LNCaP clone FGC (cell line): ENCODE measurements around the gene ZDHHC3.
A peak's percentile ranks its signal among the peaks of the same experiment; 100 is the strongest.

Source experiments
- DNase-seq: peaks from one replicate; pipeline ENCODE4 v3.0.0-alpha.2; 2011; ENCODE audit warnings: low read depth
- H3K4me3 ChIP-seq: 2 replicates; pipeline ENCODE4 v1.5.1; 2011; ENCODE audit warnings: mild to moderate bottlenecking, low read depth, low read length, control low read depth
- TF ChIP-seq, protein P1 (sequence below): IDR thresholded peaks from 2 replicates; pipeline ENCODE4 v1.5.1; 2012; ENCODE audit warnings: mild to moderate bottlenecking; ENCODE audit not compliant: control insufficient read depth, insufficient read depth; ENCODE audit errors: extremely low read depth

ZDHHC3 gene

DNA sequence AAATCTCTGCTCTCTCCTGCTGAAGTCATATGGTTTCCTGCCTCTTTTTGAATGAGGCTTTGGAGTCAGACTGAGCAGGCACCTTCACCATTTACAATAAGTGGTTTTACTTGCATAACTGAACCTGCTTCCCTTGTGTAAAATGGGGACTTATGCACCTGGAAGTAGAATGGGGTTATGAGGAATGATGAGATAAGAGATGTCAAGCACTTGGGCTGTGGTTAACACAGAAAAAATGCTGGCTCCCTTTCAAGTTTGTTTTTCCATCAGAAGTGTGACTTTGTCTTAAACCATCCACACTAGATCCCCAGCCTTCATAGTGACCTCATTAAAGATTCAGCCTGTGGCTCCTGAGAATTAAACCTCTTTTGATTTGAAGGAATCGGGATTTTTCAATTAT, 5.2 kb upstream of the ZDHHC3 start:
- no peak for DNase-seq
- H3K4me3 ChIP-seq: no peak overlapping the region
- TF ChIP-seq, protein P1, sequence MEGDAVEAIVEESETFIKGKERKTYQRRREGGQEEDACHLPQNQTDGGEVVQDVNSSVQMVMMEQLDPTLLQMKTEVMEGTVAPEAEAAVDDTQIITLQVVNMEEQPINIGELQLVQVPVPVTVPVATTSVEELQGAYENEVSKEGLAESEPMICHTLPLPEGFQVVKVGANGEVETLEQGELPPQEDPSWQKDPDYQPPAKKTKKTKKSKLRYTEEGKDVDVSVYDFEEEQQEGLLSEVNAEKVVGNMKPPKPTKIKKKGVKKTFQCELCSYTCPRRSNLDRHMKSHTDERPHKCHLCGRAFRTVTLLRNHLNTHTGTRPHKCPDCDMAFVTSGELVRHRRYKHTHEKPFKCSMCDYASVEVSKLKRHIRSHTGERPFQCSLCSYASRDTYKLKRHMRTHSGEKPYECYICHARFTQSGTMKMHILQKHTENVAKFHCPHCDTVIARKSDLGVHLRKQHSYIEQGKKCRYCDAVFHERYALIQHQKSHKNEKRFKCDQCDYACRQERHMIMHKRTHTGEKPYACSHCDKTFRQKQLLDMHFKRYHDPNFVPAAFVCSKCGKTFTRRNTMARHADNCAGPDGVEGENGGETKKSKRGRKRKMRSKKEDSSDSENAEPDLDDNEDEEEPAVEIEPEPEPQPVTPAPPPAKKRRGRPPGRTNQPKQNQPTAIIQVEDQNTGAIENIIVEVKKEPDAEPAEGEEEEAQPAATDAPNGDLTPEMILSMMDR: no peak

DNA sequence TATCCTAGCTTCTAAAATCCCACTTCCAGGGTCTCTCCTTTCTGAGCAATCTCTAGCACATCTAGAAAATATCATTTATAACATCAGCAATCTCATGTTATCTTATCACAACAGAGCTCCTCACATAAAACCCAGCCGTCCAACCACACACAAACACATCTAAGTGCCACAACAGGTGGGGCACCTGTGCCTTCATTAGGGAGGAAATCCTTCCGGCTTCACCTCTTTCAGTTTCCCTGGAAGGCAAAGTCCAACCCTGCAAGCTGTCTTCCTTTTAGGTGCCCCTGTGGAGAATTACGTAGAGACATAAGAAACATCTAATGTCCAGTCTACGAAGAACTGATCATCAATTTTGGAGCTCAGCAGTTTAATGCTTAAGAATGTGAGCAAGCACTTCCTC, 1.6 kb downstream of the ZDHHC3 start:
- TF ChIP-seq, protein P1: no peak
- peak overlapping the region; percentile 94 for H3K4me3 ChIP-seq

DNA sequence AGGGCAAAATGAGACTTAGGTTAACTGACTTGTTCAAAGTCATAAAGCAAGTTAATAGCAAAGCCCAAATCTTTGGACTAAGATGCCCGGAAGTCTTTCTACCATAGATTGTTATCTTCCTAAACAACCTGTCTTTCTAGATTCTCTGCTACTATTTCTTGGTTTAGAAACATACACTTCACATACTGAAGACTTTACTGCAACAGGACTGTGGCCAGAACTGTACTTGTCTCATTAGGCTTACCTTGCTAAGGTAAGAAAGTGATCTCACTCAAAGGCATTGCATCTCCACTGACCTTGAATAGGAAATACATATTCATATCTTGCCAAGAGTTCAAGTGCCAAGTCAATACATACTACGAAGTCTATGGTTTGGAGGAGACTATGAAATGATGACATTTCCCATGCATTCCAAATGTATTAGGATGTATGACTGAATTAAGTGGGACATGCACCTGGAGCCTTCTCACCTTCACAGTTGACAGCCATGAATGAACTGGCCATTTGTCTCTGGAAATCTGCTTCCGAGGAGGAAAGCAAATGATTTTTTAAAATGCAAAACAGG, 5.0 kb downstream of the ZDHHC3 start:
- TF ChIP-seq, protein P1: no peak
- 0 out of 2 replicates have a peak overlapping the region, but pooled peaks have one; percentile 3 for H3K4me3 ChIP-seq
- peak; percentile 95 for DNase-seq

More for the DNA sequence above, 1.6 kb downstream of the ZDHHC3 start:
- DNase-seq: no peak

DNA sequence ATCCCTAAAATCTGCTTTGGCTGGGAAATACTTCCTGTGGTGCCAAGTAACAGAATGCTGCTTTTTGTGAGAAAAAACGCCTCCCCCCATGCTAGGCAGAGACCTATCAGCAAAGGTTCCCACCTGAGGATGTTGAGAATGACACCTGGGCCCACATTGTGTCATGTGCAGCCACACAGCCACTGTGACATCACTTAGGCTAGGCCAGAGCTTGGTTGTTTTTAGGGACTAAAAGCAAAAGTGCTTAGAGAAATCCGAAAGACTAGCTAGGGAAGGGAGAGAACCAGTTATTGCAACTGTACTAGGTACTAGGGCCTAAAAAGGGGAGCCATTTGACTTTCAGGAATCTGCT, 6.2 kb downstream of the ZDHHC3 start:
- DNase-seq: no peak
- H3K4me3 ChIP-seq: no peak overlapping the region
- TF ChIP-seq, protein P1: no peak

DNA sequence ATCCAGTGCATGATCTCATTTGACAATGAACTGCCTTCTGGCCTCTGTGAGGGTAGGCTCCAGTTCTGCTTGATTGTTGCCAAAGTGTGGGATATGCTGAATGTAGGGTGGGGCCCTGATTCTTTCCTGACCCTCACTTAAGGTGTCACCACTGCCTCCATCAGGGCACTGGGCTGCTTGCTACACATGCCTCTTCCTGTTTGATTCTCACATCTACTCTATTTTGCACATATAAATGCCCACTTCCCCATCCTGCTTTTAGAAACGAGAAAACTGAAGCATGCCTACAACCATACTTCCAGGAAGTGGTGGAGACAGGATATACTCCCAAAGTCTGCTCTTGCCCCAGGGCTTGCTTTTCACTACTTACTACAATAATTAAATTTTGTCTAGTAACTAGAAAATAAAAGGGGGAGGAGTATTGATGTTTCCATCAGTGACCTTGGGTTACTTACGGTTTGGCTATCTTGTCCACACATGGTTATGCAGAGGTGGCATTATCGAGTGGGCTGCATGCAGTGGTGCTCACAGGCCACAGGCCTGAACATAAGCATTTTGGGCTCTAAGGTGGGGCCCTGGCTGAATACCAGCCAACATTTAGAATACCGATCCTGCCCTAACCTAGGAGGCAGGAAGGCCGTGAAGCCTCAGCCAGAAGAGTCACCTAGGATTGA, 6.7 kb downstream of the ZDHHC3 start:
- no peak overlapping the region for H3K4me3 ChIP-seq
- no peak for DNase-seq
- TF ChIP-seq, protein P1: no peak

DNA sequence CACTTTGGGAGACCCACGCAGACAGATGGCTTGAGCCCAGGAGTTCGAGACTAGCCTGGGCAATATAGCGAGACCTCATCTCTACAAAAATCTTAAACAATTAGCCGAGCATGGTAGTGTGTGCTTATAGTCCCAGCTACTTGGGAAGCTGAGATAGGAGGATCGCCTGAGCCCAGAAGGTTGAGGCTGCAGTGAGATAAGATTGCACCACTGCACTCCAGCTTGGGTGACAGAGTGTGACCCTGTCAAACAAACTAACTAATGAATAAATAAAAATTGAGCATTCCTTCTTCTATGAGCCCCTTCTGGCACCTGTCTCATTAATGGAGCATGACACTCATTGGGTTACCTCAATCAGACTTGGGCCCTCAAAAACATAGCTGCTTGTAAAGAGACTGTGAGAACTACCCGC, 7.5 kb downstream of the ZDHHC3 start:
- H3K4me3 ChIP-seq: no peak overlapping the region
- TF ChIP-seq, protein P1: no peak

More for the DNA sequence above, 7.5 kb downstream of the ZDHHC3 start:
- no peak for DNase-seq
